Uterus (tissue), 2 donors: ENCODE results near the gene TNRC18.

Experiments
- CTCF ChIP-seq, 4 experiments: fragments of 200-600 bp in 2 of 4; fragments of 450-650 bp in 2 of 4; sonication (generic) in 2 of 4; IDR thresholded peaks; one replicate each; pipeline ENCODE4 v1.5.1; 2016 to 2019; ENCODE audit warnings: antibody characterized with exemption in 4 of 4, mild to moderate bottlenecking in 2 of 4, moderate library complexity in 1 of 4
- POLR2A ChIP-seq, 2 donors: fragments of 450-650 bp; IDR thresholded peaks; one replicate each; pipeline ENCODE4 v1.6.1; 2016; ENCODE audit warnings: antibody characterized with exemption in 2 of 2, mild to moderate bottlenecking in 1 of 2, moderate library complexity in 1 of 2

- TF ChIP-seq CTCF (IDR thresholded peaks at IDR 0.05) (no peak), POLR2A (IDR thresholded peaks at IDR 0.05) (no peak)
These were observed 32.8 kb upstream of the TNRC18 start for GRCh38 chr7:5456409-5456808.
